Loucy (cell line): ENCODE measurements around the gene ANKRD23.

ENCODE experiments used
- H2AFZ ChIP-seq: fragments of 200-600 bp; sonication (generic); 2 replicates; pipeline ENCODE4 v1.6.0; 2016; ENCODE audit warnings: antibody characterized with exemption, mild to moderate bottlenecking, low read length, moderate library complexity
- H3F3A ChIP-seq: fragments of 200-600 bp; 2 replicates; pipeline ENCODE4 v1.6.0; 2016; ENCODE audit warnings: antibody characterized with exemption, low read depth, mild to moderate bottlenecking
- H3K27me3 ChIP-seq: fragments of 200-600 bp; sonication (generic); 2 replicates; pipeline ENCODE4 v1.6.1; 2014; ENCODE audit warnings: low read length, mild to moderate bottlenecking; ENCODE audit not compliant: insufficient read depth, poor library complexity, severe bottlenecking
- H3K36me3 ChIP-seq: fragments of 200-600 bp; sonication (generic); 2 replicates; pipeline ENCODE4 v1.6.1; 2016; ENCODE audit warnings: low read length; ENCODE audit not compliant: insufficient read depth
- H3K4me1 ChIP-seq: fragments of 200-600 bp; sonication (generic); 2 replicates; pipeline ENCODE4 v1.5.1; 2014; ENCODE audit warnings: low read length, mild to moderate bottlenecking; ENCODE audit not compliant: insufficient read depth, poor library complexity, severe bottlenecking
- H3K4me2 ChIP-seq: fragments of 200-600 bp; sonication (generic); 2 replicates; pipeline ENCODE4 v1.6.0; 2014; ENCODE audit warnings: antibody characterized with exemption, low read length, low read depth, mild to moderate bottlenecking; ENCODE audit not compliant: poor library complexity, severe bottlenecking
- H3K4me3 ChIP-seq: fragments of 200-600 bp; sonication (generic); 2 replicates; pipeline ENCODE4 v1.5.1; 2014; ENCODE audit warnings: low read length, mild to moderate bottlenecking, mixed read lengths; ENCODE audit not compliant: poor library complexity, severe bottlenecking
- H3K79me2 ChIP-seq: fragments of 200-600 bp; sonication (generic); 2 replicates; pipeline ENCODE4 v1.6.1; 2014; ENCODE audit warnings: low read length; ENCODE audit not compliant: insufficient read depth
- H3K9ac ChIP-seq: fragments of 200-600 bp; sonication (generic); 2 replicates; pipeline ENCODE4 v1.6.0; 2014; ENCODE audit warnings: mild to moderate bottlenecking, low read depth, low read length, moderate library complexity; ENCODE audit not compliant: poor library complexity, severe bottlenecking
- H3K9me2 ChIP-seq: fragments of 200-600 bp; sonication (generic); replicated peaks from 2 replicates; pipeline ENCODE4 v1.6.1; 2016; ENCODE audit warnings: low read depth, low read length, mixed read lengths
- H3K9me3 ChIP-seq: fragments of 200-600 bp; sonication (generic); 2 replicates; pipeline ENCODE4 v1.6.1; 2014; ENCODE audit warnings: mild to moderate bottlenecking, antibody characterized with exemption, low read length, low read depth; ENCODE audit not compliant: insufficient read depth
- H4K20me1 ChIP-seq: fragments of 200-600 bp; sonication (generic); 2 replicates; pipeline ENCODE4 v1.6.0; 2014; ENCODE audit warnings: antibody characterized with exemption, low read length, mild to moderate bottlenecking; ENCODE audit not compliant: insufficient read depth, poor library complexity, severe bottlenecking
- EZH2phosphoT487 ChIP-seq: fragments of 200-600 bp; IDR thresholded peaks from 2 replicates; pipeline ENCODE4 v1.6.1; 2018; ENCODE audit warnings: antibody characterized with exemption, mild to moderate bottlenecking, moderate library complexity, borderline replicate concordance
- TF ChIP-seq, protein P1 (sequence below): fragments of 200-600 bp; sonication (generic); conservative IDR thresholded peaks from 2 replicates; pipeline ENCODE4 v1.5.1; 2014; ENCODE audit warnings: mild to moderate bottlenecking, antibody characterized with exemption, low read length

The ANKRD23 gene

DNA sequence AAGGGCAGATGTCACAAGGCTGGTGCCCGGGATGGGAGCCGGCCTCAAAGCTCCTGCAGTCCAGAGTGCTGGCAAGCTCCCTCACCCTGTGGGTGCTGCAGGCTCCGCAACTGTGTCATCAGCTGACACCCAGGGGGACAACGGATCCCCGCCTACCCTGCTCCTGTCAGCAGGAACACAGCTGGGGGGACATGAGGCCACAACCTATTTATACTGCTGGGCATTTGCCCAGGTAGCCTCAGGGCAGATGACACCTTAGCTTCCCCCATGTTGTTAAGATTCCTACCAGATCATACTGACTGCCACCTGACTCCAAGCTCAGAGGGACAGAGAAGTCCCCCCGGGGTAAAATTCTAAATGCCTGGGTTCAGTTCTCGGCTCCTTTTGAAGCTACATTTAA, 1.2 kb downstream of the ANKRD23 start:
- Histone ChIP-seq H3K9me2 (no peaks in the 10 kb centered on the region), H3K36me3 (peaks cover 2% of the 10 kb centered on the region; the same call in 1 of the 2 replicates), H3K4me1 (peaks cover 1% of the 10 kb centered on the region), H3K79me2 (no peaks in the 10 kb centered on the region), H3K9me3 (no peaks in the 10 kb centered on the region), H3K27me3 (no peaks in the 10 kb centered on the region), H2AFZ (no peak overlapping the region), H3K9ac (no peak overlapping the region), H3F3A (no peaks in the 10 kb centered on the region), H4K20me1 (no peaks in the 10 kb centered on the region), H3K4me2 (no peak overlapping the region), H3K4me3 (no peak overlapping the region)
- TF ChIP-seq, protein P1, sequence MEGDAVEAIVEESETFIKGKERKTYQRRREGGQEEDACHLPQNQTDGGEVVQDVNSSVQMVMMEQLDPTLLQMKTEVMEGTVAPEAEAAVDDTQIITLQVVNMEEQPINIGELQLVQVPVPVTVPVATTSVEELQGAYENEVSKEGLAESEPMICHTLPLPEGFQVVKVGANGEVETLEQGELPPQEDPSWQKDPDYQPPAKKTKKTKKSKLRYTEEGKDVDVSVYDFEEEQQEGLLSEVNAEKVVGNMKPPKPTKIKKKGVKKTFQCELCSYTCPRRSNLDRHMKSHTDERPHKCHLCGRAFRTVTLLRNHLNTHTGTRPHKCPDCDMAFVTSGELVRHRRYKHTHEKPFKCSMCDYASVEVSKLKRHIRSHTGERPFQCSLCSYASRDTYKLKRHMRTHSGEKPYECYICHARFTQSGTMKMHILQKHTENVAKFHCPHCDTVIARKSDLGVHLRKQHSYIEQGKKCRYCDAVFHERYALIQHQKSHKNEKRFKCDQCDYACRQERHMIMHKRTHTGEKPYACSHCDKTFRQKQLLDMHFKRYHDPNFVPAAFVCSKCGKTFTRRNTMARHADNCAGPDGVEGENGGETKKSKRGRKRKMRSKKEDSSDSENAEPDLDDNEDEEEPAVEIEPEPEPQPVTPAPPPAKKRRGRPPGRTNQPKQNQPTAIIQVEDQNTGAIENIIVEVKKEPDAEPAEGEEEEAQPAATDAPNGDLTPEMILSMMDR, result no peak
- TF ChIP-seq EZH2phosphoT487, result no peak

DNA sequence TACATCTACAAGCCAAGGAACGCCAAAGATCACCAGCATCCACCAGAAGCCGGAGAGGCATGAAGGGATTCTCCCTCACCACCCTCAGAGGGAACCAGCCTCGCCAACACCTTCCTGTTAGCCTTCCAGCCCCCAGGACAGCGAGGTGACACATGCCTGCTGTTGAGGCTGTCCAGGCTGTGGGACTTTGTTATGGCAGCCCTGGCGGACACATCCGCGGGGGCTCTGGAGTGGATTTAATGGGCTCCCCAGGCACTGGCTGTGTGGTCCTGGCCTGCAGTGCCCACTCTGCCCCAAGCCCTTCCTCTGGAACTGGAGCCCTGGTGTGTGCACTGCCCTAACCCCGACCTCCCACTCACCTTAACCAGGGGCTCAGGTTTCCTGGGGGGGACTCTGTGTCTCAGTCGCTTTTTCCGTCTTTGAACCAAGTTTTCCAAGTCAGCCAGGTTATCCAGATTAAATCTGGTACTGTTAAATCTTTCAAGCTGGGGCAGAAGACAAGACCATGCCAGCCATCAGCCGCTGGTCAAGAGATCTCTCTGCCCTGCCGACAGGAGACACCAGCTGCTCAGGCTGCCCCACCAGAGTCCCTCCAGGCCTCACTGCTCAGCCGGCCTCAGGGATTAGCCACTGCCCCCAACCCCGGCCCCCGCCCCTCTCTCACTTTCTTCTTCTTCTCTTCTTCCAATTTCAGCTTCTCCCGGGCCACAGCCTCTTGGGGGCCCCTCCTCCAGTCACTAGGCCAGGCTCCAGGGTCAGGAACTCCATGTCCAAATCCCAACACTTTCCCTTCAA, 1.9 kb downstream of the ANKRD23 start:
- Histone ChIP-seq H3K4me2 (no peak overlapping the region), H4K20me1 (no peaks in the 10 kb centered on the region), H3K9me2 (no peaks in the 10 kb centered on the region), H3K36me3 (no peaks in the 10 kb centered on the region), H3K9ac (no peak overlapping the region), H3K4me1 (no peaks in the 10 kb centered on the region), H3F3A (no peaks in the 10 kb centered on the region), H2AFZ (no peak overlapping the region), H3K9me3 (no peaks in the 10 kb centered on the region), H3K27me3 (no peaks in the 10 kb centered on the region), H3K4me3 (no peak overlapping the region), H3K79me2 (no peaks in the 10 kb centered on the region)
- TF ChIP-seq, protein P1, result no peak
- TF ChIP-seq EZH2phosphoT487, result no peak

DNA sequence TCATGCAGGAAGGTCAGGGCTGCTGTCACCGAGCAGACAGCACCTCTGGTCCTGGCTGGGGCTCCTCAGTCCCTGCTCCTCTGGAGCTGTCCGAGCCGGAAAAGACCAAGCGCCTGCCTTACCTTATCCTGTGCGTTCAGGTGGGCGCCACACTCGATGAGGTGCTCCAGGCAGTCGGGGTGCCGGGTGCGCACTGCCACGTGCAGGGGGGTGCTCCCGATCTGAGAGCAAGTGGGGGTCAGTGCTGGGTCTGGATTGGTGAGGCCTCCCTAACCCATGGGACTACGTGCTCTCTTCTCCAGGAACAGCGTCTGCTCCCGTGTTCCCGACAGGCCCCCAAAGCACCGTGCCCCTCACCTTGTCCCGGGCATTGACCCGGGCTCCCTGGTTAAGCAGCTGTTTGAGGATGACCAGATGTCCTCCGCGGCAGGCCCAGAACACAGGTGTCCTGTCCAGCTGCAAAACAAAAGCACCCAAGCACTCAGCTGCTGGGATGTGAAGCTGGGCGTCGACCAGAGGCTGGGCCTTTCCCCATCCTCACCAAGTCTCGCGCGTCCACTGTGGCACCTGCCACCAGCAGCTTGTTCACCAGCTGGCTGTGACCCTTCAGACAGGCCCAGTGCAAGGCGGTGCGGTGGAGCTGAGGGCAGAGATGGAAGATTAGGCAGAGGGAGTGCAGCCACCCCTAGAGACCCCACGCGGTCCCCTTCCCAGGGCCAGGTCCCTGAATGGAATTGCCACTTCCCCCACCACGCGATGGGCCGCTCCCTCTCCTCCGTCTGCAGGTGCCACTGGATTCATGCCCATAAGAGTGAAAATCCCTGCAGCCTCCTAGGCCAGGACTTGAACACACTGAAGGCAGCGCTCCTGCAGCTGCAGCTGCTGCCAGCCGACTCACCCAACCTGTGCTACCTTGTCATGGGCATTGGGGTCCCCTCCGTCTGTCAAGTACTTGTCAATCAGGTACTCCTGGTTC, 3.7 kb downstream of the ANKRD23 start:
- Histone ChIP-seq H4K20me1 (no peaks in the 10 kb centered on the region), H3K9me2 (no peaks in the 10 kb centered on the region), H3K4me2 (no peak overlapping the region), H3K4me3 (no peak overlapping the region), H3K4me1 (no peaks in the 10 kb centered on the region), H3K9ac (no peak overlapping the region), H3K27me3 (no peaks in the 10 kb centered on the region), H2AFZ (no peak overlapping the region), H3K9me3 (no peaks in the 10 kb centered on the region), H3K79me2 (no peaks in the 10 kb centered on the region), H3F3A (no peaks in the 10 kb centered on the region), H3K36me3 (no peaks in the 10 kb centered on the region; the same call in 1 of the 2 replicates)
- TF ChIP-seq EZH2phosphoT487, result no peak
- TF ChIP-seq, protein P1, result no peak
